Measurements from ENCODE around the gene TRAK2.

DNA sequence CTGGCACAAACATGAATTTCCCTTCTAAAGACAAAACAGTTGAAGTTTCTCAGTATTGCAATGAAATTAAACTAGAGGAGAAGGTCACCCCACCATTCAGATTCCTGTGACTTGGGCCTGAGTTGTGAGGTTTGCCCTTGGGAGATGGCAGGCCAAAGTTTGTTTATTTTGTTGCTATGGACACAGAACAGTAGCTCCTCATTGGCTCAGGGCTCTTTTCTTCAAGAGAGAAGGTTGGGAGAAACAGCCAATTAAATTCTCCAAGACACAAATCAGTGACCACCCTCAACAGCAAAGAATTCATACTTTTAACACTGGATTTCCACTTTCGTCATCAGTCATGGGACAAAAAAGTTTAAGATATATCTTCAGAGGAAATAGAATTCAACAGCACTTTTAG, 94.0 kb downstream of the TRAK2 start, which contains the start of gene FLACC1:
- TF ChIP-seq, protein P1, sequence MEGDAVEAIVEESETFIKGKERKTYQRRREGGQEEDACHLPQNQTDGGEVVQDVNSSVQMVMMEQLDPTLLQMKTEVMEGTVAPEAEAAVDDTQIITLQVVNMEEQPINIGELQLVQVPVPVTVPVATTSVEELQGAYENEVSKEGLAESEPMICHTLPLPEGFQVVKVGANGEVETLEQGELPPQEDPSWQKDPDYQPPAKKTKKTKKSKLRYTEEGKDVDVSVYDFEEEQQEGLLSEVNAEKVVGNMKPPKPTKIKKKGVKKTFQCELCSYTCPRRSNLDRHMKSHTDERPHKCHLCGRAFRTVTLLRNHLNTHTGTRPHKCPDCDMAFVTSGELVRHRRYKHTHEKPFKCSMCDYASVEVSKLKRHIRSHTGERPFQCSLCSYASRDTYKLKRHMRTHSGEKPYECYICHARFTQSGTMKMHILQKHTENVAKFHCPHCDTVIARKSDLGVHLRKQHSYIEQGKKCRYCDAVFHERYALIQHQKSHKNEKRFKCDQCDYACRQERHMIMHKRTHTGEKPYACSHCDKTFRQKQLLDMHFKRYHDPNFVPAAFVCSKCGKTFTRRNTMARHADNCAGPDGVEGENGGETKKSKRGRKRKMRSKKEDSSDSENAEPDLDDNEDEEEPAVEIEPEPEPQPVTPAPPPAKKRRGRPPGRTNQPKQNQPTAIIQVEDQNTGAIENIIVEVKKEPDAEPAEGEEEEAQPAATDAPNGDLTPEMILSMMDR (IDR thresholded peaks at IDR 0.05 in 2 of 3, conservative IDR thresholded peaks at IDR 0.05 in 1 of 3; ENCODE audit: borderline replicate concordance in 1 of 3, insufficient read depth in 1 of 3, low read depth in 2 of 3, low read length in 2 of 3), result no peak
- TF ChIP-seq EZH2 (IDR thresholded peaks at IDR 0.05), result no peak
- no peak for TF ChIP-seq POLR2A (IDR thresholded peaks at IDR 0.05; ENCODE audit: borderline replicate concordance, extremely low read depth, insufficient read depth, insufficient read length)
- TF ChIP-seq, protein P2, sequence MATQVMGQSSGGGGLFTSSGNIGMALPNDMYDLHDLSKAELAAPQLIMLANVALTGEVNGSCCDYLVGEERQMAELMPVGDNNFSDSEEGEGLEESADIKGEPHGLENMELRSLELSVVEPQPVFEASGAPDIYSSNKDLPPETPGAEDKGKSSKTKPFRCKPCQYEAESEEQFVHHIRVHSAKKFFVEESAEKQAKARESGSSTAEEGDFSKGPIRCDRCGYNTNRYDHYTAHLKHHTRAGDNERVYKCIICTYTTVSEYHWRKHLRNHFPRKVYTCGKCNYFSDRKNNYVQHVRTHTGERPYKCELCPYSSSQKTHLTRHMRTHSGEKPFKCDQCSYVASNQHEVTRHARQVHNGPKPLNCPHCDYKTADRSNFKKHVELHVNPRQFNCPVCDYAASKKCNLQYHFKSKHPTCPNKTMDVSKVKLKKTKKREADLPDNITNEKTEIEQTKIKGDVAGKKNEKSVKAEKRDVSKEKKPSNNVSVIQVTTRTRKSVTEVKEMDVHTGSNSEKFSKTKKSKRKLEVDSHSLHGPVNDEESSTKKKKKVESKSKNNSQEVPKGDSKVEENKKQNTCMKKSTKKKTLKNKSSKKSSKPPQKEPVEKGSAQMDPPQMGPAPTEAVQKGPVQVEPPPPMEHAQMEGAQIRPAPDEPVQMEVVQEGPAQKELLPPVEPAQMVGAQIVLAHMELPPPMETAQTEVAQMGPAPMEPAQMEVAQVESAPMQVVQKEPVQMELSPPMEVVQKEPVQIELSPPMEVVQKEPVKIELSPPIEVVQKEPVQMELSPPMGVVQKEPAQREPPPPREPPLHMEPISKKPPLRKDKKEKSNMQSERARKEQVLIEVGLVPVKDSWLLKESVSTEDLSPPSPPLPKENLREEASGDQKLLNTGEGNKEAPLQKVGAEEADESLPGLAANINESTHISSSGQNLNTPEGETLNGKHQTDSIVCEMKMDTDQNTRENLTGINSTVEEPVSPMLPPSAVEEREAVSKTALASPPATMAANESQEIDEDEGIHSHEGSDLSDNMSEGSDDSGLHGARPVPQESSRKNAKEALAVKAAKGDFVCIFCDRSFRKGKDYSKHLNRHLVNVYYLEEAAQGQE (IDR thresholded peaks at IDR 0.05; ENCODE audit: low read depth), result no peak
- TF ChIP-seq CEBPB (IDR thresholded peaks at IDR 0.05; ENCODE audit: low read depth), result no peak
- TF ChIP-seq SIN3A (IDR thresholded peaks at IDR 0.05; ENCODE audit: low read depth), result no peak
- TF ChIP-seq SRF (IDR thresholded peaks at IDR 0.05; ENCODE audit: low read depth), result no peak
- TF ChIP-seq EZH2phosphoT487 (IDR thresholded peaks at IDR 0.05; ENCODE audit: borderline replicate concordance), result no peak
- TF ChIP-seq ZFX (IDR thresholded peaks at IDR 0.05), result no peak
- no peak for TF ChIP-seq FOSL1 (IDR thresholded peaks at IDR 0.05; ENCODE audit: low read depth)
- no peak for TF ChIP-seq JUND (IDR thresholded peaks at IDR 0.05)
- no peak for TF ChIP-seq SP1 (IDR thresholded peaks at IDR 0.05; ENCODE audit: low read depth)
